ENCODE results near the gene FAM186B. TPM values are rescaled to one million over a fixed set of nuclear protein-coding genes. Genes with fewer than 3 reads are reported as not detected.

FAM186B gene
- total RNA-seq, 1 experiment from 2014 or later = 0.39 TPM

DNA sequence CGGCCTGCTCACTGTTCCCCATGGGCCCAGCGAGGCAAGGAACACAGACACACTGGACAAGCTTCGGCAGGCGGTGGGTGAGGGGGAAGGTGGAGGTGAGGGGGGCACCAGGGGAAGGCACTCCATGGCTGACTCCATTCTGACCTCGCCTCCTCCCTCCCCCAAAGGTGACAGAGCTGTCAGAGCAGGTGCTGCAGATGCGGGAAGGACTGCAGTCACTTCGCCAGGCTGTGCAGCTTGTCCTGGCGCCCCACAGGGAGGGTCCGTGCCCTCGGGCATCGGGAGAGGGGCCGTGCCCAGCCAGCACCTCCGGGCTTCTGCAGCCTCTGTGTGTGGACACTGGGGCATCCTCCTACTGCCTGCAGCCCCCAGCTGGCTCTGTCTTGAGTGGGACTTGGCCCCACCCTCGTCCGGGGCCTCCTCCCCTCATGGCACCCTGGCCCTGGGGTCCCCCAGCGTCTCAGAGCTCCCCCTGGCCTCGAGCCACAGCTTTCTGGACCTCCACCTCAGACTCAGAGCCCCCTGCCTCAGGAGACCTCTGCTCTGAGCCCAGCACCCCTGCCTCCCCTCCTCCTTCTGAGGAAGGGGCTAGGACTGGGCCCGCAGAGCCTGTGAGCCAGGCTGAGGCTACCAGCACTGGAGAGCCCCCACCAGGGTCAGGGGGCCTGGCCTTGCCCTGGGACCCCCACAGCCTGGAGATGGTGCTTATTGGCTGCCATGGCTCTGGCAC is 48.1 kb downstream of the FAM186B start:
- Mint-ChIP-seq H3K27ac (no peak overlapping the region), H3K36me3 (peaks cover 35% of the 10 kb centered on the region), H3K4me3 (no peak overlapping the region), H3K9me3 (no peaks in the 10 kb centered on the region), H3K4me1 (no peaks in the 10 kb centered on the region), H3K27me3 (ENCODE audit: low read depth) (peaks cover 4% of the 10 kb centered on the region; the same call in 1 of the 2 replicates)
- ATAC-seq (no peak), DNase-seq (ENCODE audit: low spot score) (no peak)
- TF ChIP-seq FOXP1 (CRISPR knock-in tag; IDR thresholded peaks at IDR 0.05; ENCODE audit: borderline replicate concordance) = no peak
- TF ChIP-seq SP1 (CRISPR knock-in tag; conservative IDR thresholded peaks at IDR 0.05) = no peak
- TF ChIP-seq, protein P1, sequence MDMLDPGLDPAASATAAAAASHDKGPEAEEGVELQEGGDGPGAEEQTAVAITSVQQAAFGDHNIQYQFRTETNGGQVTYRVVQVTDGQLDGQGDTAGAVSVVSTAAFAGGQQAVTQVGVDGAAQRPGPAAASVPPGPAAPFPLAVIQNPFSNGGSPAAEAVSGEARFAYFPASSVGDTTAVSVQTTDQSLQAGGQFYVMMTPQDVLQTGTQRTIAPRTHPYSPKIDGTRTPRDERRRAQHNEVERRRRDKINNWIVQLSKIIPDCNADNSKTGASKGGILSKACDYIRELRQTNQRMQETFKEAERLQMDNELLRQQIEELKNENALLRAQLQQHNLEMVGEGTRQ (CRISPR knock-in tag; IDR thresholded peaks at IDR 0.05) = no peak
- TF ChIP-seq SMAD3 (CRISPR knock-in tag; IDR thresholded peaks at IDR 0.05; ENCODE audit: borderline replicate concordance) = no peak
- TF ChIP-seq FOXJ3 (CRISPR knock-in tag; IDR thresholded peaks at IDR 0.05; ENCODE audit: borderline replicate concordance) = no peak
- TF ChIP-seq ATF1 (CRISPR knock-in tag; IDR thresholded peaks at IDR 0.05) = no peak
- TF ChIP-seq ZNF138 (CRISPR knock-in tag; conservative IDR thresholded peaks at IDR 0.05) = no peak
- POLR2A ChIA-PET = interaction anchor here (1.2 kb wide), 1 partner anchor 10 kb away, joined by 3 read pairs; no protein-coding TSS in a partner anchor
- CTCF ChIA-PET = interaction anchor here (0.7 to 5.0 kb wide), 4 partner anchors 66 to 273 kb away, joined by 3 to 39 read pairs (median 4); partner anchors contain the start of genes DNAJC22 and SPATS2

DNA sequence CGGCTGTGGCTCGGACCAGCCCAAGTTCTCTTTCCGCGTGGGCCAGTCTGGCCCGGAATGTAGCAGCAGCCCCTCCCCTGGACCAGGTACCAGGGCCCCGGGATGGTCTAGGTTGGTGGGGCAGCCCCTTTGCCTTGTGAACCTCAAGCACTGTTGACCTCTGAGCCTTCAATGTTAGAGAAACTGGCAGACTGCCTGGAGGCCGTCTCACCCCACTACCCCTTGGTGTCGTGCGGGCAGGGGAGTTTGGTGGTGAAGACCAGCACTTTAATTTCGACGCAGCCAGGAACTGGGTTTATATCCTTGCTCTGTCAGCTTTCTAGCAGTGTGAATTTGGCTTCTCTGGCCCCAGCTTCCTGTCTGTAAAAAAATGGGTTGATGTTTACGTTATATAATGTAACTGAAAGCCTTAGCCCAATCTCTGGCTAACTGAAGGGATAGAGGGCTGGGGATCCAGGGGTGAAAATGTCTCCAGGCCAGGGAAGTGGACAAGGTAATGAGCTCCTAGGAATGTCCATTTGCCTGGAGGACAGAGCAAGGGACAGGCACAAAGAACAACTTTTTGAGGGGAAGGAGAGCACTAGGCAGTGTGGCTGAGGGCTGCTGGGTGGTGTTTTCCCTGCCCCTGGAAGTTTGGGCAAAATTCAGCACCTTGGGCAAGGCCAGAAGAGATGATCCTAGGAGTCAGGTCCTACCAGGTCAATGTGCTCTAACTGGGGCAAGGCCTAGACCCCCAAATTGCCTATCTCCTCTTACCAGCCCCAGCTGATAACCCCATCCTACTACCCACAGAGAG is 48.9 kb downstream of the FAM186B start:
- ChIA-PET CTCF (interaction anchor here (0.7 to 5.0 kb wide), 3 partner anchors 67 to 210 kb away, joined by 3 to 39 read pairs (median 5); partner anchors contain the start of genes DNAJC22 and SPATS2), POLR2A (interaction anchor here (1.2 kb wide), 1 partner anchor 11 kb away, joined by 3 read pairs; no protein-coding TSS in a partner anchor)
- no peaks in the 10 kb centered on the region for H3K9me3 Mint-ChIP-seq
- TF ChIP-seq JAZF1 (CRISPR knock-in tag; IDR thresholded peaks at IDR 0.05) = no peak
- TF ChIP-seq, protein P2, sequence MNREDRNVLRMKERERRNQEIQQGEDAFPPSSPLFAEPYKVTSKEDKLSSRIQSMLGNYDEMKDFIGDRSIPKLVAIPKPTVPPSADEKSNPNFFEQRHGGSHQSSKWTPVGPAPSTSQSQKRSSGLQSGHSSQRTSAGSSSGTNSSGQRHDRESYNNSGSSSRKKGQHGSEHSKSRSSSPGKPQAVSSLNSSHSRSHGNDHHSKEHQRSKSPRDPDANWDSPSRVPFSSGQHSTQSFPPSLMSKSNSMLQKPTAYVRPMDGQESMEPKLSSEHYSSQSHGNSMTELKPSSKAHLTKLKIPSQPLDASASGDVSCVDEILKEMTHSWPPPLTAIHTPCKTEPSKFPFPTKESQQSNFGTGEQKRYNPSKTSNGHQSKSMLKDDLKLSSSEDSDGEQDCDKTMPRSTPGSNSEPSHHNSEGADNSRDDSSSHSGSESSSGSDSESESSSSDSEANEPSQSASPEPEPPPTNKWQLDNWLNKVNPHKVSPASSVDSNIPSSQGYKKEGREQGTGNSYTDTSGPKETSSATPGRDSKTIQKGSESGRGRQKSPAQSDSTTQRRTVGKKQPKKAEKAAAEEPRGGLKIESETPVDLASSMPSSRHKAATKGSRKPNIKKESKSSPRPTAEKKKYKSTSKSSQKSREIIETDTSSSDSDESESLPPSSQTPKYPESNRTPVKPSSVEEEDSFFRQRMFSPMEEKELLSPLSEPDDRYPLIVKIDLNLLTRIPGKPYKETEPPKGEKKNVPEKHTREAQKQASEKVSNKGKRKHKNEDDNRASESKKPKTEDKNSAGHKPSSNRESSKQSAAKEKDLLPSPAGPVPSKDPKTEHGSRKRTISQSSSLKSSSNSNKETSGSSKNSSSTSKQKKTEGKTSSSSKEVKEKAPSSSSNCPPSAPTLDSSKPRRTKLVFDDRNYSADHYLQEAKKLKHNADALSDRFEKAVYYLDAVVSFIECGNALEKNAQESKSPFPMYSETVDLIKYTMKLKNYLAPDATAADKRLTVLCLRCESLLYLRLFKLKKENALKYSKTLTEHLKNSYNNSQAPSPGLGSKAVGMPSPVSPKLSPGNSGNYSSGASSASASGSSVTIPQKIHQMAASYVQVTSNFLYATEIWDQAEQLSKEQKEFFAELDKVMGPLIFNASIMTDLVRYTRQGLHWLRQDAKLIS (CRISPR knock-in tag; IDR thresholded peaks at IDR 0.05; ENCODE audit: borderline replicate concordance) = no peak
- TF ChIP-seq, protein P3, sequence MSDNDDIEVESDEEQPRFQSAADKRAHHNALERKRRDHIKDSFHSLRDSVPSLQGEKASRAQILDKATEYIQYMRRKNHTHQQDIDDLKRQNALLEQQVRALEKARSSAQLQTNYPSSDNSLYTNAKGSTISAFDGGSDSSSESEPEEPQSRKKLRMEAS (CRISPR knock-in tag; IDR thresholded peaks at IDR 0.05) = no peak
- TF ChIP-seq, protein P1 (CRISPR knock-in tag; IDR thresholded peaks at IDR 0.05) = no peak
- no peaks in the 10 kb centered on the region for H3K4me1 Mint-ChIP-seq
- peaks cover 27% of the 10 kb centered on the region for H3K36me3 Mint-ChIP-seq
- DNase-seq (ENCODE audit: low spot score) (no peak), ATAC-seq (no peak)
- H3K4me3 Mint-ChIP-seq = no peak overlapping the region
- no peak overlapping the region for H3K27ac Mint-ChIP-seq
- H3K27me3 Mint-ChIP-seq (ENCODE audit: low read depth) = peaks cover 7% of the 10 kb centered on the region; the same call in 1 of the 2 replicates

DNA sequence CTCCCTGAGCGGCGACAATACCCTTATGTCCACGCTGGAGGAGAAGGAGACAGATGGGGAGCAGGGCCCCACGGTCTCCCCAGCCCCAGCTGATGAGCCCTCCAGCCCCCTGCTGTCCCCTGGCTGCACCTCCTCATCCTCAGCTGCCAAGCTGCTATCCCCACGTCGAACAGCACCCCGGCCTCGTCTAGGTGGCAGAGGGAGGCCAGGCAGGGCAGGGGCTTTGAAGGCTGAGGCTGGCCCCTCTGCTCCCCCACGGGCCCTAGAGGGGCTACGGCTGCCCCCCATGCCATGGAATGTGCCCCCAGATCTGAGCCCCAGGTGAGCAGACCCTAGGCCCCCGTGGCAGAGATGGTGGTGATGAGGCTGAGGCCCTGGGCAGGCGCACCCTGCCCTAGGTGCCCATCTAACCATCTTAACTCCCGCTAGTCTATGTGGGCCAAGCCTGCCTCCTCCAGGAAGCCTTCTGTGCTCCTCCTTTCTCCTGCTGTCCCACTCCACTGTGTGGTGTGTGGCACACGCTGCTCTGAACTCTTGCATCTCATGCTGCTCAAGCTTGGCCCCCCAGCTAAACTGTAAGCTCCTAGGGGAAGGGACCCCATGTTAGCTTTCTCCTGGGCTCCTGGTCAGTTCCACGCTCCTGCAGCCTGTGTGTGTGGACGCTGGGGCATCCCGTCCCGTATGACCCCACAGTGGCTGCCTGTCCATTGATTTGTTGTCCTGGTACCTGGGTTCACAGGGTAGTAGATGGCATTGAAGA is 49.6 kb downstream of the FAM186B start:
- H3K4me3 Mint-ChIP-seq = no peak overlapping the region
- peaks cover 14% of the 10 kb centered on the region for H3K27me3 Mint-ChIP-seq (ENCODE audit: low read depth)
- ATAC-seq (no peak), DNase-seq (ENCODE audit: low spot score) (no peak)
- H3K9me3 Mint-ChIP-seq = no peaks in the 10 kb centered on the region
- no peak overlapping the region for H3K27ac Mint-ChIP-seq
- POLR2A ChIA-PET = no interaction called here
- no peaks in the 10 kb centered on the region for H3K4me1 Mint-ChIP-seq
- CTCF ChIA-PET = interaction anchor here (1.1 to 7.8 kb wide), 4 partner anchors 23 to 209 kb away, joined by 3 to 99 read pairs (median 31); partner anchors contain the start of genes DNAJC22 and SPATS2
- H3K36me3 Mint-ChIP-seq = peaks cover 24% of the 10 kb centered on the region
- TF ChIP-seq, protein P4, sequence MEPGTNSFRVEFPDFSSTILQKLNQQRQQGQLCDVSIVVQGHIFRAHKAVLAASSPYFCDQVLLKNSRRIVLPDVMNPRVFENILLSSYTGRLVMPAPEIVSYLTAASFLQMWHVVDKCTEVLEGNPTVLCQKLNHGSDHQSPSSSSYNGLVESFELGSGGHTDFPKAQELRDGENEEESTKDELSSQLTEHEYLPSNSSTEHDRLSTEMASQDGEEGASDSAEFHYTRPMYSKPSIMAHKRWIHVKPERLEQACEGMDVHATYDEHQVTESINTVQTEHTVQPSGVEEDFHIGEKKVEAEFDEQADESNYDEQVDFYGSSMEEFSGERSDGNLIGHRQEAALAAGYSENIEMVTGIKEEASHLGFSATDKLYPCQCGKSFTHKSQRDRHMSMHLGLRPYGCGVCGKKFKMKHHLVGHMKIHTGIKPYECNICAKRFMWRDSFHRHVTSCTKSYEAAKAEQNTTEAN (CRISPR knock-in tag; IDR thresholded peaks at IDR 0.05) = no peak
- TF ChIP-seq TCF7 (CRISPR knock-in tag; IDR thresholded peaks at IDR 0.05; ENCODE audit: low read depth) (no peak), ZNF423 (CRISPR knock-in tag; IDR thresholded peaks at IDR 0.05) (no peak), FOXK1 (CRISPR knock-in tag; IDR thresholded peaks at IDR 0.05) (no peak), OVOL2 (CRISPR knock-in tag; IDR thresholded peaks at IDR 0.05; ENCODE audit: borderline replicate concordance) (no peak), ZNF232 (CRISPR knock-in tag; IDR thresholded peaks at IDR 0.05) (no peak), GRHL2 (CRISPR knock-in tag; IDR thresholded peaks at IDR 0.05; ENCODE audit: insufficient replicate concordance, severe bottlenecking) (no peak), JAZF1 (CRISPR knock-in tag; IDR thresholded peaks at IDR 0.05) (no peak), HMGA2 (CRISPR knock-in tag; IDR thresholded peaks at IDR 0.05) (no peak), NFATC4 (CRISPR knock-in tag; IDR thresholded peaks at IDR 0.05) (no peak), SP1 (CRISPR knock-in tag; conservative IDR thresholded peaks at IDR 0.05) (no peak), IRF2 (CRISPR knock-in tag; IDR thresholded peaks at IDR 0.05; ENCODE audit: borderline replicate concordance, low read depth) (no peak), ZBTB21 (CRISPR knock-in tag; IDR thresholded peaks at IDR 0.05; ENCODE audit: borderline replicate concordance) (no peak)

All from WTC11 (cell line).